OCI-LY7 (cell line): Measurements from ENCODE around the gene ABCB1. TPM values are rescaled to one million over a fixed set of nuclear protein-coding genes. Genes with fewer than 3 reads are reported as not detected.

Source experiments
- BruUV-seq: library from RNA; stranded (reverse); fragments of 400-500 nt; replicated peaks from 2 replicates; lab custom pipeline; 2021; lab: Mats Ljungman, UMichigan
- CTCF ChIA-PET: fragments of 300-600 bp; sonication (Branson Sonifier 250); formaldehyde crosslinking; loops from one replicate; lab custom pipeline; 2022; ENCODE audit warnings: antibody characterized with exemption; ENCODE audit not compliant: unreplicated experiment; lab: Charles Lee
- POLR2A ChIA-PET: fragments of 300-600 bp; sonication (Branson Sonifier 250); formaldehyde crosslinking; loops from one replicate; lab custom pipeline; 2022; ENCODE audit warnings: antibody characterized with exemption; lab: Charles Lee
- DNase-seq: peaks from one replicate; pipeline ENCODE4 v3.0.0-alpha.2; 2015; ENCODE audit warnings: low spot score
- H2AFZ ChIP-seq: fragments of 200-600 bp; sonication (generic), shearing (Covaris generic); 2 replicates; pipeline ENCODE4 v1.6.1; 2014; ENCODE audit warnings: mild to moderate bottlenecking, antibody characterized with exemption, low read length, moderate library complexity
- H3K27ac ChIP-seq: fragments of 200-600 bp; sonication (generic); 2 replicates; pipeline ENCODE4 v1.5.1; 2014; ENCODE audit warnings: mixed run types, low read depth, mild to moderate bottlenecking, moderate library complexity, low read length, inconsistent platforms; ENCODE audit not compliant: poor library complexity, severe bottlenecking
- H3K36me3 ChIP-seq: fragments of 200-600 bp; sonication (generic); 2 replicates; pipeline ENCODE4 v1.6.1; 2014; ENCODE audit warnings: mild to moderate bottlenecking, antibody characterized with exemption, low read length, moderate library complexity, mixed read lengths; ENCODE audit not compliant: insufficient read depth
- H3K4me1 ChIP-seq: fragments of 200-600 bp; sonication (generic); 2 replicates; pipeline ENCODE4 v1.5.1; 2014; ENCODE audit warnings: mild to moderate bottlenecking, low read length; ENCODE audit not compliant: insufficient read depth, poor library complexity, severe bottlenecking
- H3K4me2 ChIP-seq: fragments of 200-600 bp; sonication (generic); 2 replicates; pipeline ENCODE4 v1.6.1; 2014; ENCODE audit warnings: mild to moderate bottlenecking, low read length
- H3K4me3 ChIP-seq: fragments of 200-600 bp; sonication (generic); 2 replicates; pipeline ENCODE4 v1.5.1; 2014; ENCODE audit warnings: mild to moderate bottlenecking, low read depth, low read length; ENCODE audit not compliant: poor library complexity, severe bottlenecking
- H3K79me2 ChIP-seq: fragments of 200-600 bp; sonication (generic); 2 replicates; pipeline ENCODE4 v1.6.1; 2016; ENCODE audit warnings: low read depth, mild to moderate bottlenecking, low read length, moderate library complexity, mixed read lengths; ENCODE audit not compliant: insufficient read depth
- H3K9me2 ChIP-seq: fragments of 200-600 bp; sonication (generic); 2 replicates; pipeline ENCODE4 v1.6.1; 2016; ENCODE audit warnings: mild to moderate bottlenecking, low read length, mixed read lengths; ENCODE audit not compliant: insufficient read depth
- H3K9me3 ChIP-seq: fragments of 200-600 bp; sonication (generic); 2 replicates; pipeline ENCODE4 v1.6.1; 2014; ENCODE audit warnings: mild to moderate bottlenecking, mixed run types, low read length, mixed read lengths
- H4K20me1 ChIP-seq: fragments of 200-600 bp; sonication (generic); 2 replicates; pipeline ENCODE4 v1.6.1; 2014; ENCODE audit warnings: mild to moderate bottlenecking, antibody characterized with exemption, low read length, moderate library complexity, mixed read lengths; ENCODE audit not compliant: insufficient read depth
- EZH2phosphoT487 ChIP-seq: fragments of 200-600 bp; sonication (generic); IDR thresholded peaks from 2 replicates; pipeline ENCODE4 v1.6.1; 2018; ENCODE audit warnings: low read depth, borderline replicate concordance, mild to moderate bottlenecking, mixed run types, antibody characterized with exemption, low read length, moderate library complexity, mixed read lengths
- intact Hi-C: fragments of 100-400 bp; cut with micrococcal nuclease; formaldehyde crosslinking; loops from one replicate; pipeline ENCODE4 v1.10.0; 2022; ENCODE audit not compliant: unreplicated experiment
- total RNA-seq, 2 experiments: library from RNA; depleted of rRNA in 1 of 2; stranded (reverse); fragments of >200 nt in 1 of 2; shearing (Covaris generic) in 1 of 2; gene quantifications; 2 replicates each; pipeline ENCODE4 v1.2.3, GENCODE V29; 2014 to 2022
- TF ChIP-seq, protein P1 (sequence below): fragments of 200-600 bp; sonication (generic); conservative IDR thresholded peaks from 2 replicates; pipeline ENCODE4 v1.5.1; 2014; ENCODE audit warnings: mild to moderate bottlenecking, antibody characterized with exemption, low read length, moderate library complexity, mixed read lengths

Gene ABCB1
- total RNA-seq, 2 experiments from 2014 or later, result not detected

GRCh38 chr7:87596696-87597095 lies 4.0 kb downstream of the ABCB1 start:
- ChIA-PET CTCF (no interaction called here), POLR2A (interaction anchor here (0.6 kb wide), 1 partner anchor 565 kb away, joined by 5 read pairs; no protein-coding TSS in a partner anchor)
- H3K4me1 ChIP-seq, result no peaks in the 10 kb centered on the region
- no peaks in the 10 kb centered on the region for H4K20me1 ChIP-seq
- no peak overlapping the region for H3K4me3 ChIP-seq
- H2AFZ ChIP-seq, result no peak overlapping the region
- no peaks in the 10 kb centered on the region for H3K36me3 ChIP-seq
- no peaks in the 10 kb centered on the region for H3K9me3 ChIP-seq
- no peak for TF ChIP-seq EZH2phosphoT487
- TF ChIP-seq, protein P1, sequence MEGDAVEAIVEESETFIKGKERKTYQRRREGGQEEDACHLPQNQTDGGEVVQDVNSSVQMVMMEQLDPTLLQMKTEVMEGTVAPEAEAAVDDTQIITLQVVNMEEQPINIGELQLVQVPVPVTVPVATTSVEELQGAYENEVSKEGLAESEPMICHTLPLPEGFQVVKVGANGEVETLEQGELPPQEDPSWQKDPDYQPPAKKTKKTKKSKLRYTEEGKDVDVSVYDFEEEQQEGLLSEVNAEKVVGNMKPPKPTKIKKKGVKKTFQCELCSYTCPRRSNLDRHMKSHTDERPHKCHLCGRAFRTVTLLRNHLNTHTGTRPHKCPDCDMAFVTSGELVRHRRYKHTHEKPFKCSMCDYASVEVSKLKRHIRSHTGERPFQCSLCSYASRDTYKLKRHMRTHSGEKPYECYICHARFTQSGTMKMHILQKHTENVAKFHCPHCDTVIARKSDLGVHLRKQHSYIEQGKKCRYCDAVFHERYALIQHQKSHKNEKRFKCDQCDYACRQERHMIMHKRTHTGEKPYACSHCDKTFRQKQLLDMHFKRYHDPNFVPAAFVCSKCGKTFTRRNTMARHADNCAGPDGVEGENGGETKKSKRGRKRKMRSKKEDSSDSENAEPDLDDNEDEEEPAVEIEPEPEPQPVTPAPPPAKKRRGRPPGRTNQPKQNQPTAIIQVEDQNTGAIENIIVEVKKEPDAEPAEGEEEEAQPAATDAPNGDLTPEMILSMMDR, result no peak
- no peak overlapping the region for H3K27ac ChIP-seq
- no peak overlapping the region; the same call in 1 of the 2 replicates for H3K4me2 ChIP-seq
- intact Hi-C loops, result no loop called here
- H3K9me2 ChIP-seq, result no peaks in the 10 kb centered on the region
- H3K79me2 ChIP-seq, result no peaks in the 10 kb centered on the region
- no TSS peak for BruUV-seq
- DNase-seq, result no peak

- Histone ChIP-seq H3K4me1 (no peaks in the 10 kb centered on the region), H3K4me2 (no peak overlapping the region), H3K79me2 (no peaks in the 10 kb centered on the region), H3K9me3 (no peaks in the 10 kb centered on the region), H2AFZ (no peak overlapping the region), H3K4me3 (no peak overlapping the region), H4K20me1 (no peaks in the 10 kb centered on the region), H3K27ac (no peak overlapping the region), H3K36me3 (no peaks in the 10 kb centered on the region), H3K9me2 (no peaks in the 10 kb centered on the region)
- ChIA-PET CTCF (no interaction called here), POLR2A (no interaction called here)
- DNase-seq, result no peak
- intact Hi-C loops, result no loop called here
- no peak for TF ChIP-seq EZH2phosphoT487
- TF ChIP-seq, protein P1, result no peak
- BruUV-seq, result no TSS peak
These were observed 4.5 kb downstream of the ABCB1 start for GRCh38 chr7:87596136-87596535.

- no peaks in the 10 kb centered on the region for H3K9me3 ChIP-seq
- no peaks in the 10 kb centered on the region for H3K9me2 ChIP-seq
- H4K20me1 ChIP-seq, result no peaks in the 10 kb centered on the region
- no peak for DNase-seq
- no peak overlapping the region for H2AFZ ChIP-seq
- POLR2A ChIA-PET, result interaction anchor here (0.7 to 1.1 kb wide), 3 partner anchors 15 to 522 kb away, joined by 3 to 5 read pairs (median 5); no protein-coding TSS in a partner anchor
- no peaks in the 10 kb centered on the region for H3K36me3 ChIP-seq
- TF ChIP-seq, protein P1, result no peak
- no peak for TF ChIP-seq EZH2phosphoT487
- H3K27ac ChIP-seq, result no peak overlapping the region
- no peaks in the 10 kb centered on the region for H3K4me1 ChIP-seq
- H3K4me3 ChIP-seq, result no peak overlapping the region
- no peaks in the 10 kb centered on the region for H3K79me2 ChIP-seq
- no peak overlapping the region for H3K4me2 ChIP-seq
- BruUV-seq, result no TSS peak
- intact Hi-C loops, result no loop called here
- CTCF ChIA-PET, result no interaction called here
These were observed 8.4 kb downstream of the ABCB1 start for GRCh38 chr7:87592300-87592699.
